Measurements from ENCODE around the gene KIAA0232.

KIAA0232 gene

GRCh38 chr4:6782846-6783110 lies 251 bp downstream of the KIAA0232 start:
- no peak for TF ChIP-seq CTCF (IDR thresholded peaks at IDR 0.05)

GRCh38 chr4:6783111-6783981 lies 819 bp downstream of the KIAA0232 start:
- no peak for TF ChIP-seq CTCF (IDR thresholded peaks at IDR 0.05)

GRCh38 chr4:6785572-6785925 lies 3.0 kb downstream of the KIAA0232 start:
- TF ChIP-seq CTCF (IDR thresholded peaks at IDR 0.05) = no peak

- TF ChIP-seq CTCF (IDR thresholded peaks at IDR 0.05) = no peak
These were observed 5.6 kb downstream of the KIAA0232 start for GRCh38 chr4:6788123-6788522.

GRCh38 chr4:6794189-6794588 lies 11.7 kb downstream of the KIAA0232 start:
- no peak for TF ChIP-seq CTCF (IDR thresholded peaks at IDR 0.05)

GRCh38 chr4:6795821-6796220 lies 13.3 kb downstream of the KIAA0232 start:
- no peak for TF ChIP-seq CTCF (IDR thresholded peaks at IDR 0.05)

- no peak for TF ChIP-seq CTCF (IDR thresholded peaks at IDR 0.05)
These were observed 16.6 kb downstream of the KIAA0232 start for GRCh38 chr4:6799091-6799490.

- no peak for TF ChIP-seq CTCF (IDR thresholded peaks at IDR 0.05)
These were observed 19.5 kb downstream of the KIAA0232 start for GRCh38 chr4:6802025-6802424.

All from LNCAP (cell line).